H1 (cell line): ENCODE data around the gene PGAP2. TPM values are rescaled to one million over a fixed set of nuclear protein-coding genes. Genes with fewer than 3 reads are reported as not detected.

ENCODE experiments used
- ASH2L ChIP-seq: fragments of 200-600, 300-600 bp; sonication (generic); IDR thresholded peaks from one replicate; pipeline ENCODE4 v1.7.1; 2017; ENCODE audit warnings: low read length
- BRCA1 ChIP-seq: IDR thresholded peaks from 2 replicates; pipeline ENCODE4 v1.6.1; 2012; ENCODE audit warnings: low read depth, low read length, improper control_type of control experiment
- CEBPB ChIP-seq: IDR thresholded peaks from 2 replicates; pipeline ENCODE4 v1.6.1; 2012; ENCODE audit warnings: low read depth, low read length
- CREB1 ChIP-seq: IDR thresholded peaks from 2 replicates; pipeline ENCODE4 v1.6.1; 2012; ENCODE audit warnings: inconsistent platforms
- GTF2F1 ChIP-seq: IDR thresholded peaks from 2 replicates; pipeline ENCODE4 v1.6.1; 2012; ENCODE audit warnings: low read depth, low read length, improper control_type of control experiment, borderline replicate concordance
- HDAC6 ChIP-seq: IDR thresholded peaks from one replicate; pipeline ENCODE4 v1.7.1; 2012; ENCODE audit warnings: low read depth, mild to moderate bottlenecking, inconsistent platforms, low read length, moderate library complexity
- NRF1 ChIP-seq: IDR thresholded peaks from 2 replicates; pipeline ENCODE4 v1.6.1; 2011; ENCODE audit warnings: mild to moderate bottlenecking, low read depth, low read length, improper control_type of control experiment
- SIN3A ChIP-seq, 2 experiments: IDR thresholded peaks in 1 of 2; conservative IDR thresholded peaks in 1 of 2; 2 replicates each; pipeline ENCODE4 v1.6.1; 2011 to 2012; ENCODE audit warnings: low read length in 2 of 2, improper control_type of control experiment in 1 of 2, low read depth in 1 of 2, mild to moderate bottlenecking in 1 of 2
- TEAD4 ChIP-seq: IDR thresholded peaks from 2 replicates; pipeline ENCODE4 v1.6.1; 2012; ENCODE audit warnings: low read depth, low read length, inconsistent platforms, mixed read lengths
- YY1 ChIP-seq: IDR thresholded peaks from 2 replicates; pipeline ENCODE4 v1.6.1; 2011; ENCODE audit warnings: low read depth, mild to moderate bottlenecking, low read length
- polyA plus RNA-seq, 7 experiments: library from polyadenylated mRNA; depleted of rRNA in 3 of 7; stranded (reverse) in 5 of 7; unstranded in 2 of 7; fragments of >200 nt in 5 of 7; fragments of 200-250 nt in 2 of 7; gene quantifications; 1 replicate in 5 of 7; 2 replicates in 1 of 7; 4 replicates in 1 of 7; pipeline versions ENCODE4 v1.2.1 to v1.2.3, GENCODE V29; 2011 to 2013; ENCODE audit warnings: missing spikeins in 2 of 7, mixed read lengths in 2 of 7
- total RNA-seq: library from RNA; stranded (reverse); fragmentation: NEBNext Ultra II Directional; extraction: Animal tissue kit (Norgen Biotek cat#: 25700); gene quantifications from 2 replicates; pipeline ENCODE4 v1.2.1, GENCODE V29; 2021
- TF ChIP-seq, protein P1 (sequence below): fragments of 300-600 bp; sonication (generic); IDR thresholded peaks from 2 replicates; pipeline ENCODE4 v1.7.1; 2012; ENCODE audit warnings: low read length, moderate library complexity, mild to moderate bottlenecking, inconsistent platforms; ENCODE audit not compliant: insufficient replicate concordance
- TF ChIP-seq, protein P2 (sequence below): IDR thresholded peaks from 2 replicates; pipeline ENCODE4 v1.6.1; 2012; ENCODE audit warnings: inconsistent platforms

PGAP2 gene
- total and polyA plus RNA-seq, 2 of the 8 experiments (the other 6 are each of a cell fraction or from before 2014, with no cell fraction given): 56.5 to 106 TPM

DNA sequence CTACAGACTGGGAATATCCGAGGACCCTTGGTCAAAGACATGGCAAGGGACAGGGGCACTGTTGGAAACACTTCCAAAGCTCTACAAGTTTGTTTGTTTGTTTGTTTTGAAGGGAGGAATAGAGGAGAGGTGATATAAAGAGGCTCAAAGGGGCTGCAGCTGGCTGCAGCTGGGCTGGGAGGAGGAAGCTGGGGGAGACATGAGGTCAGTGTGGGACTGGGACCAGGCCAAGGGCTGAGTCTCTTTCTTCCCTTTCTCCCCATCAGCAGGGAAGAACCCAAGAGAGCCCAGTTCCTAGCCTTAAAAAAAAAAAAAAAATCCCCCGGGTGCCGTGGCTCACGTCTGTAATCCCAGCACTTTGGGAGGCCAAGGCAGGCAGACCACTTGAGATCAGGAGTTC lies 27.4 kb downstream of the PGAP2 start (continued):
- TF ChIP-seq, protein P1, sequence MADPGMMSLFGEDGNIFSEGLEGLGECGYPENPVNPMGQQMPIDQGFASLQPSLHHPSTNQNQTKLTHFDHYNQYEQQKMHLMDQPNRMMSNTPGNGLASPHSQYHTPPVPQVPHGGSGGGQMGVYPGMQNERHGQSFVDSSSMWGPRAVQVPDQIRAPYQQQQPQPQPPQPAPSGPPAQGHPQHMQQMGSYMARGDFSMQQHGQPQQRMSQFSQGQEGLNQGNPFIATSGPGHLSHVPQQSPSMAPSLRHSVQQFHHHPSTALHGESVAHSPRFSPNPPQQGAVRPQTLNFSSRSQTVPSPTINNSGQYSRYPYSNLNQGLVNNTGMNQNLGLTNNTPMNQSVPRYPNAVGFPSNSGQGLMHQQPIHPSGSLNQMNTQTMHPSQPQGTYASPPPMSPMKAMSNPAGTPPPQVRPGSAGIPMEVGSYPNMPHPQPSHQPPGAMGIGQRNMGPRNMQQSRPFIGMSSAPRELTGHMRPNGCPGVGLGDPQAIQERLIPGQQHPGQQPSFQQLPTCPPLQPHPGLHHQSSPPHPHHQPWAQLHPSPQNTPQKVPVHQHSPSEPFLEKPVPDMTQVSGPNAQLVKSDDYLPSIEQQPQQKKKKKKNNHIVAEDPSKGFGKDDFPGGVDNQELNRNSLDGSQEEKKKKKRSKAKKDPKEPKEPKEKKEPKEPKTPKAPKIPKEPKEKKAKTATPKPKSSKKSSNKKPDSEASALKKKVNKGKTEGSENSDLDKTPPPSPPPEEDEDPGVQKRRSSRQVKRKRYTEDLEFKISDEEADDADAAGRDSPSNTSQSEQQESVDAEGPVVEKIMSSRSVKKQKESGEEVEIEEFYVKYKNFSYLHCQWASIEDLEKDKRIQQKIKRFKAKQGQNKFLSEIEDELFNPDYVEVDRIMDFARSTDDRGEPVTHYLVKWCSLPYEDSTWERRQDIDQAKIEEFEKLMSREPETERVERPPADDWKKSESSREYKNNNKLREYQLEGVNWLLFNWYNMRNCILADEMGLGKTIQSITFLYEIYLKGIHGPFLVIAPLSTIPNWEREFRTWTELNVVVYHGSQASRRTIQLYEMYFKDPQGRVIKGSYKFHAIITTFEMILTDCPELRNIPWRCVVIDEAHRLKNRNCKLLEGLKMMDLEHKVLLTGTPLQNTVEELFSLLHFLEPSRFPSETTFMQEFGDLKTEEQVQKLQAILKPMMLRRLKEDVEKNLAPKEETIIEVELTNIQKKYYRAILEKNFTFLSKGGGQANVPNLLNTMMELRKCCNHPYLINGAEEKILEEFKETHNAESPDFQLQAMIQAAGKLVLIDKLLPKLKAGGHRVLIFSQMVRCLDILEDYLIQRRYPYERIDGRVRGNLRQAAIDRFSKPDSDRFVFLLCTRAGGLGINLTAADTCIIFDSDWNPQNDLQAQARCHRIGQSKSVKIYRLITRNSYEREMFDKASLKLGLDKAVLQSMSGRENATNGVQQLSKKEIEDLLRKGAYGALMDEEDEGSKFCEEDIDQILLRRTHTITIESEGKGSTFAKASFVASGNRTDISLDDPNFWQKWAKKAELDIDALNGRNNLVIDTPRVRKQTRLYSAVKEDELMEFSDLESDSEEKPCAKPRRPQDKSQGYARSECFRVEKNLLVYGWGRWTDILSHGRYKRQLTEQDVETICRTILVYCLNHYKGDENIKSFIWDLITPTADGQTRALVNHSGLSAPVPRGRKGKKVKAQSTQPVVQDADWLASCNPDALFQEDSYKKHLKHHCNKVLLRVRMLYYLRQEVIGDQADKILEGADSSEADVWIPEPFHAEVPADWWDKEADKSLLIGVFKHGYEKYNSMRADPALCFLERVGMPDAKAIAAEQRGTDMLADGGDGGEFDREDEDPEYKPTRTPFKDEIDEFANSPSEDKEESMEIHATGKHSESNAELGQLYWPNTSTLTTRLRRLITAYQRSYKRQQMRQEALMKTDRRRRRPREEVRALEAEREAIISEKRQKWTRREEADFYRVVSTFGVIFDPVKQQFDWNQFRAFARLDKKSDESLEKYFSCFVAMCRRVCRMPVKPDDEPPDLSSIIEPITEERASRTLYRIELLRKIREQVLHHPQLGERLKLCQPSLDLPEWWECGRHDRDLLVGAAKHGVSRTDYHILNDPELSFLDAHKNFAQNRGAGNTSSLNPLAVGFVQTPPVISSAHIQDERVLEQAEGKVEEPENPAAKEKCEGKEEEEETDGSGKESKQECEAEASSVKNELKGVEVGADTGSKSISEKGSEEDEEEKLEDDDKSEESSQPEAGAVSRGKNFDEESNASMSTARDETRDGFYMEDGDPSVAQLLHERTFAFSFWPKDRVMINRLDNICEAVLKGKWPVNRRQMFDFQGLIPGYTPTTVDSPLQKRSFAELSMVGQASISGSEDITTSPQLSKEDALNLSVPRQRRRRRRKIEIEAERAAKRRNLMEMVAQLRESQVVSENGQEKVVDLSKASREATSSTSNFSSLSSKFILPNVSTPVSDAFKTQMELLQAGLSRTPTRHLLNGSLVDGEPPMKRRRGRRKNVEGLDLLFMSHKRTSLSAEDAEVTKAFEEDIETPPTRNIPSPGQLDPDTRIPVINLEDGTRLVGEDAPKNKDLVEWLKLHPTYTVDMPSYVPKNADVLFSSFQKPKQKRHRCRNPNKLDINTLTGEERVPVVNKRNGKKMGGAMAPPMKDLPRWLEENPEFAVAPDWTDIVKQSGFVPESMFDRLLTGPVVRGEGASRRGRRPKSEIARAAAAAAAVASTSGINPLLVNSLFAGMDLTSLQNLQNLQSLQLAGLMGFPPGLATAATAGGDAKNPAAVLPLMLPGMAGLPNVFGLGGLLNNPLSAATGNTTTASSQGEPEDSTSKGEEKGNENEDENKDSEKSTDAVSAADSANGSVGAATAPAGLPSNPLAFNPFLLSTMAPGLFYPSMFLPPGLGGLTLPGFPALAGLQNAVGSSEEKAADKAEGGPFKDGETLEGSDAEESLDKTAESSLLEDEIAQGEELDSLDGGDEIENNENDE: no peak
- TF ChIP-seq CEBPB (no peak), YY1 (no peak), NRF1 (no peak), CREB1 (no peak), SIN3A (conservative IDR thresholded peaks at IDR 0.05 in 1 of 2, IDR thresholded peaks at IDR 0.05 in 1 of 2; ENCODE audit: low read depth in 1 of 2, low read length in 2 of 2) (no peak), HDAC6 (no peak), BRCA1 (no peak), GTF2F1 (no peak), ASH2L (no peak), TEAD4 (no peak)
- TF ChIP-seq, protein P2, sequence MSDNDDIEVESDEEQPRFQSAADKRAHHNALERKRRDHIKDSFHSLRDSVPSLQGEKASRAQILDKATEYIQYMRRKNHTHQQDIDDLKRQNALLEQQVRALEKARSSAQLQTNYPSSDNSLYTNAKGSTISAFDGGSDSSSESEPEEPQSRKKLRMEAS: no peak
